Aortic smooth muscle cell (primary cell): ENCODE results near the gene ARHGEF3. TPM values are rescaled to one million over a fixed set of nuclear protein-coding genes. Genes with fewer than 3 reads are reported as not detected.

Experiments used
- total RNA-seq: library from RNA; depleted of rRNA; stranded (reverse); fragments of >200 nt; gene quantifications from 2 replicates; pipeline ENCODE4 v1.2.3, GENCODE V29; 2014

Gene ARHGEF3
- 5.4 and 9.4 TPM in 2 replicates for total RNA-seq

GRCh38 chr3:56801662-56802377, at the start of gene ARHGEF3:
Gene ARHGEF3 (minus strand): TSS chr3:56801949. CDS start chr3:56801798, 151 bp downstream.

DNA sequence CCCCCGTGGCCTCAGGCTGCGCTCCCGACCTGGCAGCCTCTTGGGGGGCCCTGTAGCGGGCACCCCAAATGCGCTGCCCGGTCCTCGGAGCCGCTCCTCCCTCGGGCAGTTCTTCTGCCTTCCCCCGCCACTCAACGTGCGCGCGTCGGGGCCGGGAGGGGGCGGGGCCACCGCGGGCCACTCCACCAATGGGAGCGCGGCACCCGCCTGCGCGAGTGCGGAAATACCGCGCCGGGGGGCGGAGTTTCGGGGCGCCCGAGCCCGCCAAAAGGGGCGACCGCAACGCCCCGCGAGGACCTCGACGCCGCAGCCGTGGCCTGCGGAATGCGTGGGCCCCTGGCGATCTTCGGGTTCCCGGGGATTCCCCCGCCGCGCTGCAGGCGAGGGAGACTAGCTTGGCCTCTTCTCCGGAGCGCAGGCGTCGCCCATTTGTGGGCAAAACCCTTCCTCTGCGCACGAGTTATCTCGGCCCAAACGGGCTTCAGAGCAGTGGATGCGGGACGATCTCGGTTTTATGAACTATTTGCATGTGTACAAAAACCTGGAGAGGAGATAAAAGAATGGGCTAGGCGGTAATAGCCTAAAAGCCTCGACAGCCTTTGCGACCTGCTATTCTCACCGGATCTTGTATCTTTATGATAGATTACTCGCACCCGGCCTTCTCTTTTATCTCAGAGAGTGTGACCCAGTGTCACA, 118.5 kb downstream of the ARHGEF3 start, which contains the start of gene TASOR:
Gene TASOR (minus strand): TSS at position 144 of the 696 bp plus-strand sequence. CDS start 259 bp downstream, outside the sequence.

Other genes with a start within 250 kb of the ARHGEF3 start
- gene CCDC66, start 244.8 kb downstream of the ARHGEF3 start, total RNA-seq, result 22.7 and 25.4 TPM in 2 replicates
- gene TASOR, start 118.7 kb downstream of the ARHGEF3 start, total RNA-seq, result 71.1 and 75.2 TPM in 2 replicates